Myocyte (in vitro differentiated cells): ENCODE measurements around the gene DAPP1. TPM values are rescaled to one million over a fixed set of nuclear protein-coding genes. Genes with fewer than 3 reads are reported as not detected.
A peak's percentile ranks its signal among the peaks of the same experiment; 100 is the strongest.

Experiments used
- DNase-seq: peaks from one replicate; pipeline ENCODE4 v3.0.0-alpha.2; 2012; ENCODE audit warnings: low read depth
- total RNA-seq: library from RNA; depleted of rRNA; stranded (reverse); fragments of >200 nt; gene quantifications from 2 replicates; pipeline ENCODE4 v1.2.3, GENCODE V29; 2014

DAPP1 gene
- total RNA-seq, 1 donor from 2014 or later, result not detected

DNA sequence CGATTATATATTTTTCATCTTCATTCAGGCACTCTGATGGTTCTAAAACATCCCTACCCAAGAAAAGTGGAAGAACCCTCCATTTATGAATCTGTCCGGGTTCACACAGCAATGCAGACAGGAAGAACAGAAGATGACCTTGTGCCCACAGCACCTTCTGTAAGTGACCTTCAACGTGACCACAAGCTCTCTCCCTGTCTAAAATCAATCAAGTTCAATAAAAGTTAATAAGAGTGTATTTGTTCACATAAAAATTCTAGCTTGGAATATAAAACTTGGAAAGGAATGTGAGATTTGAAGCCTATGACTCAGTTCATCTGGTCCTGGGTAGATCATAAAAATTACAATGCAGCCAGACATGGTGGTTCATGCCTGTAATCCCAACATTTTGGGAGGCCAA is 36.6 kb downstream of the DAPP1 start:
- DNase-seq, result no peak

DNA sequence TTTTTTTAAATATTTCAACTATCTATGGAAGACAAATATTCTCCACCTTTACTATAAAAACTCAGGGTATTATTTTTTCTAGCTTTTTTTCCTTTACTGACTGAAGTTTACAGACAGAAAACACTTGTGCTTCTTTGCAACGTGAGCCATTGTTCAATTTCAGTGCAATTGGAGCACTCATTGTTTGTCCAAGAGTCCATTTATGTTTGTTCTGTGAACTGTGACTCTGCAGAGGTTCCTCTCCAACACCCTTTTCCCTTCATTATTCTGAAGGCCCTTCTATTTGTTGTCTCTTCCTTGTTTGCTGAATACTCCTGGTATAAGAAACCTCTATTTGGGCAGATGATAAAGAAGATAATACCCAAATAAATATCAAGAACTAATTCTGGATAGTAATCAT is 37.4 kb downstream of the DAPP1 start:
- no peak for DNase-seq

DNA sequence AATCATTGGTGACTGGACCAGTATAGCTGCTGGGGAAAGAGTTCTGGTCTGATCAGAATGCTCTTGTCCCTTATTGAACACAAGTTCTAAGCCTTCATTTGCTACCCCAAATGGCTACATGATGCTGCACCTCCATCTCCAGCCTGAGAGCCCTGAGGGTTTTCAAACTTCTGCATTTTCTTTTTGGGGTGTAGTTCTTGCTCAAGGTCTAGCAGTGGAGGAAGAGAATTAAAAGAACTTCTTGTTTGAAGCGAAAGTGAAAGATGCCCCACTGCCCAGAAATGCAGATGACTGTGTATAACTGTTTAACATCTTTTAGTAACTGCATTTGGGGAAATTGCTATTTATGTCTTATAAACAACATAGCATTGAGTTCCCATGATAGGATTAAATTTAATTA is 39.1 kb downstream of the DAPP1 start:
- no peak for DNase-seq

DNA sequence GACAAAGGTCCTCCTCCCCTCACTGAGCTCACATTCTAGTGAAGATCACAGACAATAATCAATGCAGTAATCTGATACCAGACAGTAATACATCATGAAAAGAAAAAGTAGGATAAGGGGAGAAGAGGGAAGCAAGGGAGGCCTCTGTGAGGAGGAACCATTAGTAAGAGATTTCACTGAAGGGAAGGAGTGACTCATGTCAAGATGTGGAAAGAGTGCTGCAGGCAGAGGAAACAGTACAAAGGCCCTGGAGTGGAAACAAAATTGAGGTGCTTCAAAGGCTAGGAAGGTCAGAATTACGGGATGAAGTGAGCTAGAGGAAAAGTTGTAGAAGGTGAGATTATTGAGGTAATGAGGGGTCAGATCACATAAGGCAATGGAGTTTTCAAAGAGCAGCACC is 39.5 kb downstream of the DAPP1 start:
- peak; percentile 3 for DNase-seq

DNA sequence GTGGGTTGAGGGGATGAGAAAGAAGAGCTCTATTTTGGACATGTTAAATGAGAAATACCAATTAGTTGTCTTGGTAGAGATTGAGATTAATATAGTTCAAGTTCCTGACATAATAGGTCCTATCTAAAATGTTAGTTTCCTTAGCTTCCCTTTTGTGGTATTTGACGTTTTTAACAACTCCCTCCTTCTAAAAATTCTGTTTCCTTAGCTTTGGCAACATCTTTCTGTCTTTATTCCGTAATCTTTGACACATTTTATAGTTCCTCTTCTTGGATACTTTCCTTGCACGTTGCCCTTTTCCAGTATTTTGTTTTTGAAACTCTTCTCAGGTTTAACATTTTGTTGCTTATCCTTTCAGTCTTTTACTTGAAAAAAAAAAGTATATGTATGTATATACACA is 40.7 kb downstream of the DAPP1 start:
- DNase-seq, result no peak

DNA sequence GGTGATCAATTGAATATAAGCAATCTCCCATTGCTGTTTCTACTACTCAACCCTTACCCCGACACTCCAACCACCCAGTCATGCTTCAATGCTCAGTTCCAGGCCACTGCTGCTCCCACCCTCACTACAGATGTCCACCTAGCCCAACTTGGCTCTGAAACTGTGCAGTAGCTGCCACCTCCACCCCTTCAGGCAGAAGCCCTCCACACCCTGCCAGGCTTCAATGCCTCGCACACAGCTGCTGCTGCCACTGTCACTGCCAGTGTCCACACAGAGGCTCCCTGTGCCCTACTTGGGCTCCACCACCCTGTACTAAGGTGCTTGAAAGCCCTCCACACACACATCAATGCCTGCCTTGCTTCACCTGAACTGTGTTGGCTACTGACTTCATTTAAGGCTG is 43.0 kb downstream of the DAPP1 start:
- no peak for DNase-seq

DNA sequence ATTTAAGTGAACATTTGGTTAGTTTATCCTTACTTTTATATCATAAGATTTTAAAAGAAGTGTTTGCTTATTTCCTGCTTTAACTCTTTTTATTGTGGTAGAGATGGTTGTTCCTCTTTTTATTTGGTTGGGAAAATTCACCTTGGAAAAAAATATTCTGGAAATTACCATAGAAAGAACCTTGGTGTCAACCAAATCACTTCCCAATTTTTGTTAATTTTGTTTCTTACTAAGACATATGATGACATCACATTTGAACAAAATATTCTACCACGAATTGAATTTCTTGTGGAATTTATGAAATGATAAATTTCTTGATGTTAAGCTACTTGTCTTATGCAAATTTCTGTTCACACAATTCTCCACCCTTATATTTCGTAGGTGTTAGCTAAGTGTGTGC is 43.9 kb downstream of the DAPP1 start:
- no peak for DNase-seq

DNA sequence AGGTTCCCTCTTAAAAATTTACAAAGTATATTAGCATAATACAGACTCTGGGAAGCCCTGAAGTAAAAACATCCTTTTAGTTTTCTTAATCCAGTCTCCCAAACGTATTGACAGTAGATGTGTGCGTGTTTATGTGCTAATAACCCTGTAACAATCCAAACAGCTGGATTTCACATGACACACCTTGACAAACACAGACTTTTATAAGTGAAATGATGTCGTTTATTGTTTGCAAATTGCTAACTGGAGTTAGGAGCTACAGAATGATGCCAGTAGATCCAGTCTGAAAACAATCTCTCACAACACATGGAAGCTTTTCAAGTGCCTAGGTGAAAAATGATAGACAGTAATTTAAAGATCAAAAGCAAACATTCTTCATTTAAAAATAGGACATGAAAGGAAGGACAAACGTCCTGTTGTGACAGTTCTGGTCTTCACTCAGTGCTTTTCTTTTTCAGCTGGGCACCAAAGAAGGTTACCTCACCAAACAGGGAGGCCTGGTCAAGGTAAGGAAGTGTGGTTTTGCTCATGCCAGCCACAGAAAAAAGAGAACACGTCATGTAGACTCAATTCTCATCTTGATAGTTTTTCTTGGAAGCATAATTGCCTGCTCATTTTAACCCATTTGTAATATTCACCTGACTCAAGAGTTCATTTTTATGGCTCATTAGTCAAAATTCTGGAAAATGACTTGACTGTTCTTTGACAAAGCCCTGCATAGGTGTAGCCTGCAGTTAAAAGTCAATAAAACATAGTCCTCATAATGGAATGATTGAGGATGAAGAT is 44.7 kb downstream of the DAPP1 start:
- no peak for DNase-seq

DNA sequence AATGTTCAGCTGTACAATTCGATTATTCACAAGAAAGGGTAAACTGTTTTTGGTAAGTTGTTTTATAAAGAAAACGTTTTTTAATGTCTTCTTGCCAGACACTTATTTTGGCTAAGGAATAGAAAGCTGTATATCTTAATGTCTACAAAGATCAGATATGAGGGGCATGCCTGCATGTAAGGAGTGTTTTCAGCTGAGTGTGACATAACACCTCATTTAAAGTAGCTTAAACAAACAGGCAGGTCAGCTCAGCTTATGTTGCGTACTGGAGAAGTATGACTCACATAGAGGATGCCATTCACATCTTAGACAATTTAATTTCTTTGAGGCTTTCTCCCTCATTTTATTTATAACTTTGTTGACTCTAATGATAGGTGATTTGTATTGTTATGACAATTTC is 47.2 kb downstream of the DAPP1 start:
- no peak for DNase-seq

DNA sequence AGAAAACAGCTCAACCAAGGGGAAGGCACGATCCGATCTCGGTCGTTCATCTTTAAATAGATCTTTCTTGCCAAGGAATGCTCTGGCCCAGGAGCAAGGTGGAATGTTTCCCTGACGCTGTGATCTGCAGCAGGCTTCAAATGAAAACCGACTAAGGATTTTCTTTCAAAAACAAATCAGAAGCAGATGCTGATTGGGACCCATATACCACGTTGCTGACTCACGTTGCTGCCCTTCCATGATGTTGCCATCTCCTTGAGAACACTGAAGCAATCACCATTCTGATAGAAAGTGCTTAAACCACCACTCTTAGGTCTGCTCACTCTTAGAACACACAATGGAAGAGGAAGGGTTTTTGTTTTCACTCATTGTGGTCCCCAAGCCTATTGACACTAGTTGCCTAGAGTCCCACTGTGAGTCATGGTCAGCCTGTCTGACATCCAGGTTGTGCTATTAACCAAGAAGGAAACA is 51.5 kb downstream of the DAPP1 start:
- peak; percentile 9 for DNase-seq

DNA sequence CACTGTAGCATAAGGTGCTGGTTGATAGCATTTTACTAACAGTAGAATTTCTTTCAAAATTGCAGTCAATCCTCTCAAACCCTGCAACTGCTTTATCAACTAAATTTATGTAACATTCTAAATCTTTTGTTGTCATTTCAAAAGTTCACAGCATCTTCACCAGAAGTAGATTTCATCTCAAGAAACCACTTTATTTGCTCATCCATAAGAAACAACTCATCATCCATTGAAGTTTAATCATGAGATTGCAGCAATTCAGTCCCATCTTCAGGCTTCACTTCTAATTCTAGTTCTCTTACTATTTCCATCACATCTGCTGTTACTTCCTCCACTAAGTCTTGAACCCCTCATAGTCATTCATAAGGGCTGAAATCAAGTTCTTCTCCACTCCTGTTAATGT is 55.9 kb downstream of the DAPP1 start:
- no peak for DNase-seq

DNA sequence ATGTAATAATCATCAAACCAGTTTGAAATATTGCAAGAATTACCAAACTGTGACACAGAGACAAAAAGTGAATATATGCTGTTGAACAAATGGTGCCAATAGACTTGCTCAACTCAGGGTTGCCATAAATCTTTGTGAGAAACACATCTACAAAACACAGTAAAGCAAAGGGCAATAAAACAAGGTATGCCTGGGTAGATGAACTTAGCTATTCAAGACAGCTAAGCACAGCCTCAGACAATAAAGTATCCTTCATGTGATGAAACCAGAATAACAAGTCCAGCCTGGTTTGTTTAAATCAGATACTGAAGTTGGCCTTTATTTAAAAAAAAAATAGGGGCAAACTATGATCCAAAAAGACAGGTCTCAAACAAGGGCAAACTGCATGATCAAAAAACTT is 58.4 kb downstream of the DAPP1 start:
- no peak for DNase-seq

DNA sequence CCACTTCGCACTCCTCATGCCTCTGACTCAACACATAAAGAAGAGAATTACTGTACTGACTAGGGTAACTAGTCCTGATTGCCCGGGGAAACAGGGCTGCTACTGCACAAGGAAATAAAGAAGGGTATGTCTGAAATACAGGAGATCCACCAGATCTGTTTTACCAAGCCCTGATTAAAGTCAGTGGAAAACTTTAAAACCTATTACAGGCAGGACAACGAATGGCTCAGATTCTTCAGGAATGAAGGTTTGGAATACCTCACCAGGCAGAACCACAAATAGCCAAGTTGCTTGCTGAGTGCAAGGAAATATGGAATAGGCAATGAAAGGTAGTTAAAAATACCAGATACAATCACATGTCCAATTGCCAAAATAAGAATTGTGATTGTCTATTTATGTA is 60.3 kb downstream of the DAPP1 start:
- peak; percentile 5 for DNase-seq

DNA sequence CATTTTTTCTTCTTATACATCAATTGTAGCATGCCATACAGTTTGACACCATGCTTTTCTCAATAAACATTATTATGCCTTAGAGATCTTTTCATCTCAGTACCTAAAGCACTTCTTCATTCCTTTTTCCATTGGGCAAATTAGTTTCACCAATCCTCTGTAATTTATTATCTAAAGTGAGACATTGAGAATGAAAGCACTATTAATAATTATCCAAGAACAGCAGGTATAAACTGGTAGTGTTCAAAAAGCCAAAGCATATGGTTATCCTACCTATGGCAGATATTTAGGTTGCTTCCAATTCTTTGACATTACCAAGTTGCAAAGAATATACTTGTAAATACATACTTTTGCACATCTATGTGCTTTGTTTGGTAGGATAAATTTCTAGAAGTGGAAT is 62.0 kb downstream of the DAPP1 start:
- DNase-seq, result no peak

DNA sequence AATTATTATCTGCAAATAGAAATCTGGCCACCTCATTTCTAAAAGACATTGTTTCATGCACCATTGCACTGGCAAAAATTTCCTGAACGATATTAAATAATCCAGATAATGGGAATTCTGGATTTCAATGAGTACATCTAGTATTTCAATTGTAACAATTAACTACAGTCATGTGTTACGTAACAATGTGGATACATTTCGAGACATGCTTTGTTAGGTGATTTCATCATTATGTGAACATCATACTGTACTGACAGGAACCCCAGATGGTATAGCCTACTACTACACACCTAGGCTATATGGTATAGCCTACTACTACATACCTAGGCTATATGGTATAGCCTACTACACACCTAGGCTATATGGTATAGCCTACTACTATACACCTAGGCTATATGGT is 62.8 kb downstream of the DAPP1 start:
- no peak for DNase-seq

DNA sequence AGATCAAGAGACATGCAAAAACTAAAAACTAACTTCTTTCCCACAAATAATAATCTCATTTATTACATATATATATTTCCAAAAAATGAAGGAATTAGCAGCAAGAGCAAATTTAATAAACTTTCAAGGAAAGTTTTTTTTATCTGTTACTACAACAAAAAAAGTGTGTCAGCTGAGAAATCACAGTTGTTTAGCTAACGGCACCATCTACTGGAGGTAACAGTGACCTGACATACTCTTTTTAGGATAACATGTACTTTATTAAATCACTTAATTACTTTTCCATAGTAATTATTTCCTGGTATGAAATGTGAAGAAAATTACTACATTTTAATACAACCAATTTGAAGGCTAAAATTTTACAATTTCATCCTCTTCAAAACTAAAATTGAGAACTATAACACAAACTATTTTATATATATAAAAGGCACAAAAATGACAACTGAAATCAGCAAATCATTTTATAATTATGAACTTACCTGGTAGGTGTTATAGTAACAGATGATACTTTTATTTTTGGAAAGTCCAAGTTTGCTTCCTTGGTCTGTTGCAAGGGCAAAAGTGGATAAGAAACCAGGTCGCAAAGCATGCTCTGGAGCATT is 68.5 kb downstream of the DAPP1 start:
- DNase-seq, result peak; percentile 49

DNA sequence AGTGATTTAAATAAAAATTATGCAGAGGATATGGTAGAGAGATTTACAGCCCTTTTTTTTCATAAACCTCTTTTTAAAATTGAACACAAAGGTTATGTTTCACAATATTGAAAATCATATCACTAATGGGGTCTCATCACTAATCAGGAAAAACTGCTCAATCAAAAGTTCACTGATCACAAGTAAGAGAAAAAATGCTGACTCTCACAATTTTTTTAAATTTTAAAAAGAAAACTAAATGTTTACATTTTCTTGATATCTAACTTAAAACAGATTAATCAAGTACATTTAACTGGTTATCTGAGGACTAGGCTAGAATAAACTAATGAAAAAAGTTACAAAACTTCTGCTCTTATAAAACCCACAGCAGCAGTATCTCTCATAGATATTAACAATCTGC is 69.1 kb downstream of the DAPP1 start:
- DNase-seq, result no peak

DNA sequence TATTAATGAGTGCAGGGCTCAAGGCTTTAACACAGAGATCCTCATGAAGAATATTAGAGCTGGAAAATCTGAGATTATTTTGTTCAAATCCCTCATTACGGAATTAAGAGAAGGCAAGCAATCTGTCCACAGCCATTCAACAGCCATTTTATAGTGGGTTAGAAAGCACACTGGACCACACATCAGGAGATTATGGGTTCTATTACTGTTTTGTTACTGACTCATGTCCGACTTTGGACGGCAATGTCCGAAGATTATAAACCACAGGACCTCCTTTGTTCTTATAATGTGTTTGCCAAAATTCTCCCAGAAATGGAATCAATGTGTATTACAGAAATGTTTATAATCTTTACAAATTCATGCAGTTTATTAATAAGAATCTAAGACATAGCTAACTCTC is 69.5 kb downstream of the DAPP1 start:
- peak; percentile 27 for DNase-seq

DNA sequence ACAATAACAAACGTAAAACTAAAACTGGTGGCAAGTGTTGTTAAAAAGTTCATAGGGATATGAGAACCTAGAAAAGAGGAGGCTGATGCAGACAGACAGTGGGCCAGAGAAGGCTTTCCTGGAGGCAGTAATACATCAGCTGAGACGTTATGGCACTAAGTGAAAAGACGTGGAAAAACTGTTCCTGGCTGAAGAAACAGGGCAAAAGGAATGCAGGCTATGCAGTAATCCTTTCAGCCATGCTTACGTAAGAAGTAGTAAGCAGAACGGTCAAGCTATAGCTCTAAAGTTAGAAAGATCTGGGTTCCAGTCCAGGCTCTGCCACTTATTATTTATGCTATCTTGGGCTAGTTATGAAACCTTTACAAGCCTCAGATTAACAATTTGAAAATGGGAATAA is 71.2 kb downstream of the DAPP1 start:
- no peak for DNase-seq

DNA sequence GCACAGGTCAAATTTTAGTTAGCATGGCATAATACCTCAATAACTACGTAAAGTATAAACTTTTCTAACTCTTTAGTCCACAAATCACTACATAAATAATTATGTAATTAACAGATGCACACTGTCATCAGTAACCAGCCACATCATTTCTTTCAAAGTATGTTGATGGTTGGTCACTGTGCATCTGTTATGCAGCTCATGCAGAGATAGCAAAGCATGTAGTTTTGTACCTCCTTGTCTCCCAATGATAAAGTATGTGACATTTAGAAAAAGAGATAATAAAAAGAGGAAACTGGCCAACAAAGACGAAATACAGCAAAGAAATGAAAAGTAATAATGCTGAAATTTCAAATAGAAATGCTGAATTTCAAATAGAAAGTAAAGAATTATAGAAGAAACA is 74.7 kb downstream of the DAPP1 start:
- DNase-seq, result no peak

DNA sequence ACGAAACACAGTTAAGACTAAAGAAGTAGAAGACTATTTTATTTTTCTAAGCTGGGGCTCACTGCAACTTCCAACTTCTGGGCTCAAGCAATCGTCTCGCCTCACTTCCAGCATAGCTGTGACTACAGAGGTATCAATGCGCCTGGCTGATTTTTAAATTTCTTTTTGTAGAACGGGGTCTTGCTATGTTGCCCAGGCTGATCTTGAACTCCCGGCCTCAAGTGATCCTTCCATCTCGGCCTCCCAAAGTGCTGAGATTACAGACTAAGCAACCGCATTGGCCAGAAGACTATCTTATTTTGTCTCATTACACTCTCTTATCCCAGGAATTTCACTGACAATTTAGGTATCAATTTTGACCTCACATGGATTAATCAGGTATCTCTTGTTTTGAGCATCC is 76.4 kb downstream of the DAPP1 start:
- DNase-seq, result no peak

DNA sequence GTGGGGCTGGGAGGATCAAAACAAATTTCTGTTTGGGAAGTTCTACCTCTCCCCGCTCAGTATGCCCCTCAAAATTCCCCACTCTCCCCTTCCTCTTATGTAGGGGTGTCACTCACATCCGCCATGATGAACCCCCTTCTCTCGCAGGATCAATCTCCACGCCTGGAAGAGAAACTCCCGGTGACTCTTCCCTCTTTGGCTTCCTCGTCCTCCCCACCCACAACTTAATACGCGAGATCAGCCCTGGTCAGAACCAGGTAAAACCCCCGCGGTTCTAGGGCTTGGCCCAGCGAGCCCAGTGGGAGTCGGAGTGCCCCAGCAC is 77.2 kb downstream of the DAPP1 start:
- no peak for DNase-seq
